H4 (cell line): Measurements from ENCODE around the gene OSBPL2. TPM values are rescaled to one million over a fixed set of nuclear protein-coding genes. Genes with fewer than 3 reads are reported as not detected.

Source experiments
- DNase-seq: peaks from one replicate; pipeline ENCODE4 v3.0.0-alpha.2; 2015; ENCODE audit warnings: low spot score
- total RNA-seq: library from RNA; depleted of rRNA; stranded (reverse); fragments of >200 nt; shearing (Covaris generic); gene quantifications from 2 replicates; pipeline ENCODE4 v1.2.3, GENCODE V29; 2014

Gene OSBPL2
- total RNA-seq, 1 experiment from 2014 or later = 12.5 TPM

GRCh38 chr20:62300319-62300718 is 62.0 kb downstream of the OSBPL2 start:
- no peak for DNase-seq

GRCh38 chr20:62301111-62301668 is 62.9 kb downstream of the OSBPL2 start:
- no peak for DNase-seq

GRCh38 chr20:62301773-62302340 is 63.5 kb downstream of the OSBPL2 start:
- DNase-seq = peak; percentile 96

GRCh38 chr20:62302341-62303061 is 64.2 kb downstream of the OSBPL2 start, which contains the start of gene ADRM1:
ADRM1 (plus strand) TSS chr20:62302997; CDS start chr20:62303569, 572 bp downstream.
- peak; percentile 87 for DNase-seq

GRCh38 chr20:62303062-62303339 is 64.7 kb downstream of the OSBPL2 start:
- DNase-seq = no peak

GRCh38 chr20:62303340-62304226 is 65.3 kb downstream of the OSBPL2 start:
- DNase-seq = no peak

- DNase-seq = no peak
Observed at GRCh38 chr20:62304331-62305148, 66.2 kb downstream of the OSBPL2 start.

- peak; percentile 28 for DNase-seq
Observed at GRCh38 chr20:62305149-62305764, 66.9 kb downstream of the OSBPL2 start.

- no peak for DNase-seq
Observed at GRCh38 chr20:62305765-62306413, 67.6 kb downstream of the OSBPL2 start.

- DNase-seq = no peak
Observed at GRCh38 chr20:62306414-62307187, 68.3 kb downstream of the OSBPL2 start.

- no peak for DNase-seq
Observed at GRCh38 chr20:62307226-62308101, 69.1 kb downstream of the OSBPL2 start.

- no peak for DNase-seq
Observed at GRCh38 chr20:62308102-62308822, 69.9 kb downstream of the OSBPL2 start.

- DNase-seq = no peak
Observed at GRCh38 chr20:62309198-62309944, 71.0 kb downstream of the OSBPL2 start.

- no peak for DNase-seq
Observed at GRCh38 chr20:62309947-62310756, 71.8 kb downstream of the OSBPL2 start.

- no peak for DNase-seq
Observed at GRCh38 chr20:62310757-62311121, 72.4 kb downstream of the OSBPL2 start.

GRCh38 chr20:62311150-62311549 is 72.8 kb downstream of the OSBPL2 start:
- DNase-seq = no peak
